ENCODE measurements around the gene TRIM40.

- TF ChIP-seq GATA3 (IDR thresholded peaks at IDR 0.05; ENCODE audit: low read depth, low read length) = no peak
- no peak for TF ChIP-seq GATA2 (IDR thresholded peaks at IDR 0.05; ENCODE audit: low read depth, low read length)
These were observed 28.1 kb downstream of the TRIM40 start for GRCh38 chr6:30163918-30164654.
